Measurements from ENCODE around the gene CIART.

CIART gene

DNA sequence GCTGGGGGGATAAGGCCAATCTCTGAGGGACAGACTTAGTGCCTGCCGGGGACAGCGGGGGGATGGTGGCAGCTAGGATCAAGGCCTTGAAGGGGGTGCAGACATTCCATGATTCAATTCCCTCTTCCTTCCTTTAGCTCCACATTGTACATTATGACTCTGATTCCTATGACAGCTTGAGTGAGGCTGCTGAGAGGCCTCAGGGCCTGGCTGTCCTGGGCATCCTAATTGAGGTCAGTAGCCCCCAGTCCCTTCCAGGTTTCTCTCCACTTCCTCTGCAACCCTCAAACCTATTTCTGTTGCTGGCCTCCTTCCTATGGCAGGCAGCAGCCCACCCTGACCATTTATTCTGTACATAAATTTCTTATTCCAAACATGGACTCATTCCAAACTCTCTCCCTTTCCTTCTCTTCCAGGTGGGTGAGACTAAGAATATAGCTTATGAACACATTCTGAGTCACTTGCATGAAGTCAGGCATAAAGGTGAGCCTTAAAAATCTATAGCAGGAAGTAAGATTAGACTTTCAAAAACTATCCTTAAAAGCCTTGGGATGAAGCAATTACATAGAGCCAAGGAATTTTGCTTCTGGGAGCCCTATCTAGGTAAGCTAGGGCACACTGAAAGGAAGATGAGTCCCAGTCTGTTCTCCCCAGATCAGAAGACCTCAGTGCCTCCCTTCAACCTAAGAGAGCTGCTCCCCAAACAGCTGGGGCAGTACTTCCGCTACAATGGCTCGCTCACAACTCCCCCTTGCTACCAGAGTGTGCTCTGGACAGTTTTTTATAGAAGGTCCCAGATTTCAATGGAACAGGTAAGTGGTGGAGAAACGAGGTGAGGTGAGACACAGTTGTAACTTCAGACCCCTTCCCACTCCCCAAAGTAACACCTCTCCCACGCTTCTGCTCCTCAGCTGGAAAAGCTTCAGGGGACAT, 19.7 kb upstream of the CIART start:
- in situ Hi-C loops (cut with MboI; ENCODE audit: low sequenced_read_pairs, unreplicated experiment), result no loop called here
- TF ChIP-seq, protein P1, sequence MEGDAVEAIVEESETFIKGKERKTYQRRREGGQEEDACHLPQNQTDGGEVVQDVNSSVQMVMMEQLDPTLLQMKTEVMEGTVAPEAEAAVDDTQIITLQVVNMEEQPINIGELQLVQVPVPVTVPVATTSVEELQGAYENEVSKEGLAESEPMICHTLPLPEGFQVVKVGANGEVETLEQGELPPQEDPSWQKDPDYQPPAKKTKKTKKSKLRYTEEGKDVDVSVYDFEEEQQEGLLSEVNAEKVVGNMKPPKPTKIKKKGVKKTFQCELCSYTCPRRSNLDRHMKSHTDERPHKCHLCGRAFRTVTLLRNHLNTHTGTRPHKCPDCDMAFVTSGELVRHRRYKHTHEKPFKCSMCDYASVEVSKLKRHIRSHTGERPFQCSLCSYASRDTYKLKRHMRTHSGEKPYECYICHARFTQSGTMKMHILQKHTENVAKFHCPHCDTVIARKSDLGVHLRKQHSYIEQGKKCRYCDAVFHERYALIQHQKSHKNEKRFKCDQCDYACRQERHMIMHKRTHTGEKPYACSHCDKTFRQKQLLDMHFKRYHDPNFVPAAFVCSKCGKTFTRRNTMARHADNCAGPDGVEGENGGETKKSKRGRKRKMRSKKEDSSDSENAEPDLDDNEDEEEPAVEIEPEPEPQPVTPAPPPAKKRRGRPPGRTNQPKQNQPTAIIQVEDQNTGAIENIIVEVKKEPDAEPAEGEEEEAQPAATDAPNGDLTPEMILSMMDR (IDR thresholded peaks at IDR 0.05; ENCODE audit: borderline replicate concordance, control extremely low read depth, extremely low read depth, insufficient read depth, missing control alignments), result no peak
- no peak for DNase-seq (ENCODE audit: low spot score)

DNA sequence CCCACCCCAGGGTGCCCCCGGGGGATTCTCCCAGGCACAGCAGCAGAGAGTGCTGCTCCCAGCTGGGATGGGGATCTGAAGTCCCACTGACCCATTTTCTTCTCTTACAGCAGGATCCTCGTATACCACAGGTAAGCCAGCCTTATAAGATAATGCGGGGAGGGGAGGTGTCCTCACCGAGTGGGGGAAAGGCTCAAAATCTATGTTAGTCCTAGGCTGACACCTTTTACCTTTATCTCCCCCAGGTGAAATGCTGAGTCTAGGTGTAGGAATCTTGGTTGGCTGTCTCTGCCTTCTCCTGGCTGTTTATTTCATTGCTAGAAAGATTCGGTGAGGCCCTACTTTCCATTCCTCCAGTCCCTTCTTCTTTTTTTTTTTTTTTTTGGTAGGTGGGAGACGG, 18.8 kb upstream of the CIART start:
- TF ChIP-seq, protein P1 (IDR thresholded peaks at IDR 0.05; ENCODE audit: borderline replicate concordance, control extremely low read depth, extremely low read depth, insufficient read depth, missing control alignments), result no peak
- no peak for DNase-seq (ENCODE audit: low spot score)
- in situ Hi-C loops (cut with MboI; ENCODE audit: low sequenced_read_pairs, unreplicated experiment), result no loop called here

DNA sequence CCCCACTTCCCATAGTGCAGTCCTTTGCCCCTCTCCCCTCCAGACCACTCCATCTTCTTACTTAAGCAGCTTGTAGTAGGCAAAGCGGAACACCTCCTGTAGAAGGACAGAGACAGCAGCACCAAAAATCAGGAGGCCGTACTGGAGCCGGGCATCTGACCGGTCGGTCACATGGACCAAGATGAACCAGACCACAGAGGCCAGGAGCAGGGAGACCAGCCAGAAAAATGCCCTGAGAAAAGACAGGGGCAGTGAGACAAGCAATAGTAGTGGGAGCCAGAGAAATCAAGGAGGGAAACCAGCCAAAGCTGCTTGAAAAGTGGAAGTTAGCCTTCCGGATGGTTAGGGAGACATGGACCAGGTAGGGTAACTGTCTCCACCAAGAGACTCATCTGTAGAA, 14.5 kb upstream of the CIART start:
- no peak for DNase-seq (ENCODE audit: low spot score)
- TF ChIP-seq, protein P1 (IDR thresholded peaks at IDR 0.05; ENCODE audit: borderline replicate concordance, control extremely low read depth, extremely low read depth, insufficient read depth, missing control alignments), result no peak
- in situ Hi-C loops (cut with MboI; ENCODE audit: low sequenced_read_pairs, unreplicated experiment), result no loop called here

DNA sequence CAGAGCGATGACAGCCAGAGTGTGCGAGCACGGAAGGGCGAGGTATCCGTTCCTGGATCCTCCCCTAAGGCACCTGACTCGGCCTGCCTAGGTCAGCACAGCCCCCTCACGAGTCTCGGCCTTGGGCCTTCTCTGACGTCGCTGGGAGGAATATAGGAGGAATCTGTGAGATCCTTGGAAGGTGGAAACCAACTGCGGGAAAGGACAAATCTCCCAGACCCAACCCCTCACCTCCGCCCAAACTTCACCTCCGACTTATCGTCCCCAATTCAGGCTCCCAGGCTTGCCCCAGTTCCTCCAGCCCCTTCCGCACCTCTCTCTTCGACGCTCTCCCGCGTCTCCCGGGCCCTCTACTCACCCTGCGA, 14.0 kb upstream of the CIART start:
- TF ChIP-seq, protein P1 (IDR thresholded peaks at IDR 0.05; ENCODE audit: borderline replicate concordance, control extremely low read depth, extremely low read depth, insufficient read depth, missing control alignments), result no peak
- peak; percentile 55 for DNase-seq (ENCODE audit: low spot score)
- in situ Hi-C loops (cut with MboI; ENCODE audit: low sequenced_read_pairs, unreplicated experiment), result no loop called here

DNA sequence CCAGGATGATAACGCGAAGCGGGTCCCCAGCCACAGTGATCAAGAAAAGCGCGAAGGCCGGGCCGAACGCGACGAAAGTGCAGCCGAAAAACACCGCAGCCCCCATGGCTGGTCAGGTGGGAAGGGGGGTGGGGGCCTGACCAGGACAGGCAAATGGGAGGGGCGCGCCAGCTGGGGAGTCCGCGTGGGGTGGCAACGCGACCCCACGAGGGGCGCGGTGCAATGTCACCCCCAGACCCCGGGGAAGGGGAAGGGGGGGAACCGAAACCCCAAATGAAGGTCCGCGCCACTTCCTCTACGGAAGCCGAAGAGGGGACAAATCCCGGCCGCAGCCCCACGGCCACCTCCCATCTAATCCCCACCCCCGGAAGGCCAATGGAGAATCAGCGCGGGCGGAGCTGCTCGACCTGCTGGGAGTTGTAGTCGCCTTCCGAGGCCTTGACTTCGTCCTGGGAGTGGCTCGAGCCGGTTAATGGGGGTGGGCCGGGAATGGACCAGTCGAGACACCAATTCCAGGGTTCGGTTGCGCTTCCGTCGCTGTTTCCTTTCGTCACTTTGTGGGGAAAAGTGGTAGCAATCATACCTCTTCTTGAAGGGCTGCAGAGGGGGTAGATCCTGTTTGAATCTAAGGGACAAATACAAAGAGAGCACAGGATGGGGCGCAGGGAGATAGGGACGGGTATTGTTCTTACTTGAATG, 13.5 kb upstream of the CIART start, which contains the start of gene APH1A:
Gene APH1A, minus strand, starts transcription at position 312 of the 699 bp plus-strand sequence. Its CDS starts 206 bp downstream, at position 106.
- TF ChIP-seq, protein P1 (IDR thresholded peaks at IDR 0.05; ENCODE audit: borderline replicate concordance, control extremely low read depth, extremely low read depth, insufficient read depth, missing control alignments), result no peak
- in situ Hi-C loops (cut with MboI; ENCODE audit: low sequenced_read_pairs, unreplicated experiment), result no loop called here
- DNase-seq (ENCODE audit: low spot score), result peak; percentile 98

DNA sequence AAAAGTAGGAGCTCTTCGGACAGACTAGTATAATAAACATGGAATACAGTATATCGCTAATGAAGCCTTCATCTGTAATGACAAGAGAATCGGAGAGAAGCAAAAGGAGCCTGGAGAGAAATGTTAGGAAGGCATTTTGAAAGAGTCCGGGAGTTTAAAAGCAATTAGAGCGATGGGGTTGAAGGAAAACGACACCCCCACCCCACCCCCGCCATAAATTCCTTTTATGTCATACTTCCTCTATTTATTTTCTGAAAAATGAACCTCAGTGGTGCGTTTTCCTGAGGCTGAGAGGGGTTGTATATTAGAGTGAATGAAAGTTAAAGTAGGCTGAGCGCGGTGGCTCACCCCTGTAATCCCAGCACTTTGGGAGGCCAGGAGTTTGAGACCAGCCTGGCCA, 12.9 kb upstream of the CIART start:
- TF ChIP-seq, protein P1 (IDR thresholded peaks at IDR 0.05; ENCODE audit: borderline replicate concordance, control extremely low read depth, extremely low read depth, insufficient read depth, missing control alignments), result no peak
- DNase-seq (ENCODE audit: low spot score), result no peak
- in situ Hi-C loops (cut with MboI; ENCODE audit: low sequenced_read_pairs, unreplicated experiment), result no loop called here
